Endothelial cell of umbilical vein (primary cell): ENCODE measurements around the gene APEH. TPM values are rescaled to one million over a fixed set of nuclear protein-coding genes. Genes with fewer than 3 reads are reported as not detected.
A peak's percentile ranks its signal among the peaks of the same experiment; 100 is the strongest.
"Not testable (repeated sequence)": the region's sequence is repeated elsewhere in the genome, so short reads cannot be mapped to it uniquely, and the experiment has no call there.

Experiments used
- BruUV-seq: library from RNA; stranded (reverse); fragments of 400-500 nt; replicated peaks from 2 replicates; lab custom pipeline; 2021; lab: Mats Ljungman, UMichigan
- CTCF ChIA-PET: fragments of 300-600, 350-600 bp; sonication (Branson Sonifier 250); formaldehyde crosslinking; loops from one replicate; lab custom pipeline; 2021; ENCODE audit warnings: antibody characterized with exemption, inconsistent platforms; lab: Charles Lee
- POLR2A ChIA-PET: fragments of 300-600, 350-600 bp; sonication (Branson Sonifier 250); formaldehyde crosslinking; loops from one replicate; lab custom pipeline; 2021; ENCODE audit warnings: antibody characterized with exemption, inconsistent platforms; lab: Charles Lee
- DNase-seq: peaks from one replicate; pipeline ENCODE4 v3.0.0-alpha.2; 2011; ENCODE audit warnings: low read depth, low spot score
- FAIRE-seq: peaks from 2 replicates; lab custom pipeline; 2011; peaks lifted over from hg19 to GRCh38; lab: Jason Lieb, UNC
- H2AFZ ChIP-seq: 2 replicates; pipeline ENCODE4 v1.6.0; 2012; ENCODE audit warnings: low read depth, low read length, control low read depth, inconsistent platforms
- H3K27ac ChIP-seq: 2 replicates; pipeline ENCODE4 v1.5.1; 2011; ENCODE audit warnings: low read depth, mild to moderate bottlenecking, control low read depth, low read length, moderate library complexity; ENCODE audit not compliant: insufficient read depth
- H3K27me3 ChIP-seq, 2 experiments: 2 replicates each; pipeline versions ENCODE4 v1.6.0 to v1.6.1; 2011; ENCODE audit warnings: low read length in 2 of 2, mixed read lengths in 1 of 2; ENCODE audit not compliant: control insufficient read depth in 2 of 2, insufficient read depth in 2 of 2
- H3K36me3 ChIP-seq, 2 experiments: 2 replicates in 1 of 2; 3 replicates in 1 of 2; pipeline ENCODE4 v1.5.1; 2011; ENCODE audit warnings: low read length in 2 of 2, mild to moderate bottlenecking in 1 of 2, moderate library complexity in 1 of 2; ENCODE audit not compliant: control insufficient read depth in 2 of 2, insufficient read depth in 2 of 2; ENCODE audit errors: extremely low read depth in 1 of 2
- H3K4me1 ChIP-seq: 3 replicates; pipeline ENCODE4 v1.5.1; 2011; ENCODE audit warnings: mild to moderate bottlenecking, low read length; ENCODE audit not compliant: control insufficient read depth, insufficient read depth; ENCODE audit errors: extremely low read depth
- H3K4me2 ChIP-seq: 2 replicates; pipeline ENCODE4 v1.6.1; 2011; ENCODE audit warnings: low read length, control low read depth, mixed read lengths; ENCODE audit not compliant: insufficient read depth
- H3K4me3 ChIP-seq, 3 experiments: fragments of 200-600 bp in 1 of 3; sonication (generic), shearing (Covaris generic) in 1 of 3; replicated peaks in 1 of 3; 2 replicates each; pipeline ENCODE4 v1.5.1; 2011 to 2016; ENCODE audit warnings: control low read depth in 3 of 3, low read length in 3 of 3, mild to moderate bottlenecking in 2 of 3, inconsistent platforms in 1 of 3, low read depth in 1 of 3, moderate library complexity in 1 of 3; ENCODE audit not compliant: insufficient read depth in 1 of 3
- H3K79me2 ChIP-seq: 2 replicates; pipeline ENCODE4 v1.6.0; 2012; ENCODE audit warnings: low read length, inconsistent platforms; ENCODE audit not compliant: control insufficient read depth, insufficient read depth
- H3K9ac ChIP-seq: replicated peaks from 2 replicates; pipeline ENCODE3; 2011; ENCODE audit warnings: low read length, control low read depth; ENCODE audit not compliant: insufficient read depth; ENCODE audit errors: extremely low read depth
- H3K9me1 ChIP-seq: replicated peaks from 3 replicates; pipeline ENCODE4 v1.6.0; 2011; ENCODE audit warnings: mild to moderate bottlenecking, low read length; ENCODE audit not compliant: control insufficient read depth, insufficient read depth; ENCODE audit errors: extremely low read depth
- H3K9me3 ChIP-seq: replicated peaks from 2 replicates; pipeline ENCODE4 v1.5.1; 2012; ENCODE audit warnings: low read length, inconsistent platforms; ENCODE audit not compliant: control insufficient read depth, insufficient read depth
- H4K20me1 ChIP-seq: replicated peaks from 2 replicates; pipeline ENCODE3; 2011; ENCODE audit warnings: mild to moderate bottlenecking, low read length; ENCODE audit not compliant: control insufficient read depth, insufficient read depth; ENCODE audit errors: extremely low read depth
- EZH2 ChIP-seq: IDR thresholded peaks from 2 replicates; pipeline ENCODE4 v1.6.1; 2012; ENCODE audit warnings: borderline replicate concordance, low read depth, mild to moderate bottlenecking, moderate library complexity, low read length, inconsistent platforms; ENCODE audit not compliant: severe bottlenecking
- FOS ChIP-seq: IDR thresholded peaks from 2 replicates; pipeline ENCODE4 v1.6.1; 2011; ENCODE audit warnings: mild to moderate bottlenecking, low read length, moderate library complexity, borderline replicate concordance; ENCODE audit not compliant: insufficient read depth
- GATA2 ChIP-seq: IDR thresholded peaks from 2 replicates; pipeline ENCODE4 v1.7.0; 2011; ENCODE audit warnings: low read depth, mild to moderate bottlenecking, moderate library complexity, mixed read lengths, low read length; ENCODE audit not compliant: insufficient read length, insufficient read depth
- JUN ChIP-seq: IDR thresholded peaks from 2 replicates; pipeline ENCODE4 v1.6.1; 2011; ENCODE audit warnings: borderline replicate concordance, low read depth; ENCODE audit not compliant: insufficient read length, insufficient read depth
- MYC ChIP-seq: IDR thresholded peaks from one replicate; pipeline ENCODE4 v1.6.1; 2011; ENCODE audit warnings: mild to moderate bottlenecking, low read depth, low read length
- POLR2A ChIP-seq: IDR thresholded peaks from 2 replicates; pipeline ENCODE4 v1.6.1; 2012; ENCODE audit warnings: low read depth, mild to moderate bottlenecking, control low read depth, low read length
- POLR2AphosphoS5 ChIP-seq: IDR thresholded peaks from 2 replicates; pipeline ENCODE4 v1.6.1; 2012; ENCODE audit warnings: low read depth, mild to moderate bottlenecking, control low read depth, low read length, moderate library complexity; ENCODE audit not compliant: insufficient read depth
- dilution Hi-C: fragments of 300-500 bp; cut with MboI; formaldehyde crosslinking; loops from one replicate; pipeline ENCODE4 v1.15.0; 2019; ENCODE audit warnings: low sequenced_read_pairs; ENCODE audit not compliant: extremely low pct_ligation_motif_present
- intact Hi-C: fragments of 100-400 bp; cut with micrococcal nuclease; formaldehyde crosslinking; loops from one replicate; pipeline ENCODE4 v1.10.0; 2022
- polyA plus RNA-seq, 4 experiments: library from polyadenylated mRNA; depleted of rRNA in 3 of 4; stranded (reverse) in 3 of 4; unstranded in 1 of 4; fragments of >200 nt; gene quantifications; 2 replicates each; pipeline versions ENCODE4 v1.2.1 to v1.2.3, GENCODE V29; 2011 to 2012; ENCODE audit warnings: missing spikeins in 1 of 4
- total RNA-seq: library from RNA; stranded (reverse); gene quantifications from 2 replicates; pipeline ENCODE4 v1.2.3, GENCODE V29; 2021
- TF ChIP-seq, protein P1 (sequence below), 2 donors: IDR thresholded peaks; 1 replicate in 1 of 2; 2 replicates in 1 of 2; pipeline ENCODE4 v1.5.1; 2011; ENCODE audit warnings: low read length in 2 of 2, mild to moderate bottlenecking in 2 of 2, moderate library complexity in 2 of 2, control low read depth in 1 of 2, inconsistent platforms in 1 of 2, low read depth in 1 of 2; ENCODE audit not compliant: insufficient read depth in 1 of 2; ENCODE audit errors: extremely low read depth in 1 of 2
- TF ChIP-seq, protein P2 (sequence below): IDR thresholded peaks from 2 replicates; pipeline ENCODE4 v1.6.1; 2011; ENCODE audit not compliant: insufficient read depth, insufficient read length

The APEH gene
- total and polyA plus RNA-seq, 2 donors (not counting 3 experiments of a cell fraction or from before 2014, with no cell fraction given), result 68.2 to 74.3 TPM

DNA sequence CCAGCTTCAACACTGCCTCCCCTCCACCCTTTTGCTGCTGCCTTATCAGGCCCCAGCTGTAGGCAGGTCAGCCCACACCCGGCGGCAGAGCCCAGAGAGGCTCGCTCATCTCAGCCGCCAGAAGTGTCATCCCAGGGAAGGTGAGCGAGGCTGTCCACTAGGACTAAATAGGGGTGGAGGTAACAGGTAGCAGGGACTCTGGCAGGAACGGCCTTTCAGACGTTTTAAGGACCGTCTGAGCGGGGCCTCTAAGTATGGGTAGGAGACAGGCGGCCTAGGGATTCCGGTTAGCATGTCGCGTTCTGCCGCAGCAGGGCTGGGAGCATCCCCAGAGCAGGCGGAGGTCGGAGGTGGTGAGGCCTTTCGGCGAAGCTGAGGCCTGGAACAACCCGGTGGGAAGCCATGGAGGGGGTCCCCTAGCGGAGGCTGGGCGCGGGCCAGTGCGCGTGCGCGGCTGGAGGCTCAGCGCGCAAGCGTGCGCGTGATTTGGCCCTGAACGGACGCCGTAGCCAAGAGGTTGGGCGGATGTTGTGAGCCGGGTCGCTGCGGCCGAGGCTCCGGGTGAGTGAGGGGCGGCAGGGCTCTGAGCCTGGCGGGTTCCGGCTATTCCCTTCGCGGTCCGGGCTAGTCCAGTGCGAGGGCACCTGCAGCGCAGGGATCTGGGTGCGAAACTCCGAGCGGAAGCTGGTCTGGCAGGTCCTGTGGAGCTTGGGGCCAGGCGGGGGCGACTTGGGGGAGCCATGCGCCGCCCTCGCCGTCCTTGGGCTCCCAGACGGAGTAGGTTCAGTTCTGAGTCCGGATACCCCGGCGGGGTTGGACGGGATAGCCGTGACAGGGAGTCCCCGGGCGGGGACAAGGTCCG lies 15.1 kb downstream of the APEH start, which contains the start of the genes MST1 and RNF123:
Gene MST1 (minus strand): TSS at position 429 of the 862 bp plus-strand sequence. CDS start 783 bp downstream, outside the sequence.
Gene RNF123 (plus strand): TSS at position 512 of the 862 bp plus-strand sequence. CDS start 1,609 bp downstream, outside the sequence.
- H3K4me3 ChIP-seq, result peak within 1 kb of the TSS; percentile 65 to 99 (median 81)
- H3K27me3 ChIP-seq, result peaks cover 0 to 2% of the 10 kb centered on the region in 2 experiments
- intact Hi-C loops, result loop anchor here (1.0 kb wide), 1 partner anchor 15 kb away; the partner anchor contains the start of gene APEH
- peak; percentile 92 for DNase-seq
- H3K36me3 ChIP-seq, result no peaks in the 10 kb centered on the region
- dilution Hi-C loops, result no loop called here
- H3K79me2 ChIP-seq, result peaks cover 8% of the 10 kb centered on the region
- peak; percentile 64 for TF ChIP-seq POLR2A
- TF ChIP-seq, protein P1, sequence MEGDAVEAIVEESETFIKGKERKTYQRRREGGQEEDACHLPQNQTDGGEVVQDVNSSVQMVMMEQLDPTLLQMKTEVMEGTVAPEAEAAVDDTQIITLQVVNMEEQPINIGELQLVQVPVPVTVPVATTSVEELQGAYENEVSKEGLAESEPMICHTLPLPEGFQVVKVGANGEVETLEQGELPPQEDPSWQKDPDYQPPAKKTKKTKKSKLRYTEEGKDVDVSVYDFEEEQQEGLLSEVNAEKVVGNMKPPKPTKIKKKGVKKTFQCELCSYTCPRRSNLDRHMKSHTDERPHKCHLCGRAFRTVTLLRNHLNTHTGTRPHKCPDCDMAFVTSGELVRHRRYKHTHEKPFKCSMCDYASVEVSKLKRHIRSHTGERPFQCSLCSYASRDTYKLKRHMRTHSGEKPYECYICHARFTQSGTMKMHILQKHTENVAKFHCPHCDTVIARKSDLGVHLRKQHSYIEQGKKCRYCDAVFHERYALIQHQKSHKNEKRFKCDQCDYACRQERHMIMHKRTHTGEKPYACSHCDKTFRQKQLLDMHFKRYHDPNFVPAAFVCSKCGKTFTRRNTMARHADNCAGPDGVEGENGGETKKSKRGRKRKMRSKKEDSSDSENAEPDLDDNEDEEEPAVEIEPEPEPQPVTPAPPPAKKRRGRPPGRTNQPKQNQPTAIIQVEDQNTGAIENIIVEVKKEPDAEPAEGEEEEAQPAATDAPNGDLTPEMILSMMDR (IDR thresholded peaks at IDR 0.05; ENCODE audit: extremely low read depth in 1 of 2, insufficient read depth in 1 of 2, low read depth in 1 of 2, low read length in 2 of 2), result peak; percentile 9 to 41
- TF ChIP-seq, protein P2, sequence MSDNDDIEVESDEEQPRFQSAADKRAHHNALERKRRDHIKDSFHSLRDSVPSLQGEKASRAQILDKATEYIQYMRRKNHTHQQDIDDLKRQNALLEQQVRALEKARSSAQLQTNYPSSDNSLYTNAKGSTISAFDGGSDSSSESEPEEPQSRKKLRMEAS, result no peak
- TF ChIP-seq GATA2, result no peak
- peak; percentile 87 for TF ChIP-seq POLR2AphosphoS5
- no peak for TF ChIP-seq MYC
- TF ChIP-seq JUN, result no peak
- no peak for TF ChIP-seq FOS
- TF ChIP-seq EZH2, result no peak
- ChIA-PET CTCF (interaction anchor here (1.0 kb wide), 1 partner anchor 150 kb away, joined by 4 read pairs; no protein-coding TSS in a partner anchor), POLR2A (no interaction called here)
- no peaks in the 10 kb centered on the region for H4K20me1 ChIP-seq
- no peaks in the 10 kb centered on the region for H3K9me1 ChIP-seq
- H3K9ac ChIP-seq, result peak within 1 kb of the TSS; percentile 85
- H3K9me3 ChIP-seq, result no peaks in the 10 kb centered on the region
- peak within 1 kb of the TSS; percentile 92 for H2AFZ ChIP-seq
- H3K27ac ChIP-seq, result peak within 1 kb of the TSS; percentile 20
- H3K4me2 ChIP-seq, result peak within 1 kb of the TSS; percentile 94
- BruUV-seq, result TSS peak; percentile 91
- peak; percentile 89 for FAIRE-seq
- peaks cover 9% of the 10 kb centered on the region for H3K4me1 ChIP-seq

DNA sequence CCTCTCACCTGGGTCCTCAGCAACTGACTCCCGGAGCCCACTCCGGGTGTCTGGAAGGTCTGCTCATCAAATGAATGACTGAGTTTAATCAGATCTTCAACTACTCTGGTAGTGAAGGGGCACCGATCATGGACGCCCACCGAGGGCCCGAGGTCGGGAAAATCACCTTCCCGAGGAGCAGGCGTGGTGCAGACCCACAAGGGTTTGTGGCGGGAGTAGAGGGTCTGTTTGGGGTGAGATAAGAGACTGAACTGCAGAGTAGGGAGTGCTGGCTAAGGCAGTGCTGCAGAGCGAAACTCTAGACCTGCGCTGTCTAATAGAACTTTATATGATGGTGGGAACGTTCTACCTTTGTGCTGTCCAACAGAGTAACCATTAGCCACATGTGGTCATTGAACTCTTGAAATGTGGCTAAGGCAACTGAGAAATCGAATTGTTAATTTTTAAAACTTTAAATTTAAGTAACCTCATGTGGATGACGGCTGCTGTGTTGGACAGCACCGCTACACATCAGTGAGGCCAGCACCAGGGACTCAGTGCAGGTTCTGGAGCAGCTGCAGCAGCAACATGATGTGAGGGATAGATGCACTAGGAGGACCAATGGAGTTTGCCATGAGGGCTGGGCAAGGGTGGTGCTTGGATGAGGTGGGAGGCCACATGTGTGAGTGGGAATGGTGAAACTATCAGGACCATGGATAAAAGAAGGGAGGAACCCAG lies 15.9 kb downstream of the APEH start:
- Histone ChIP-seq H2AFZ (peak overlapping the region; percentile 92), H3K27ac (peak overlapping the region; percentile 20), H3K9ac (peak overlapping the region; percentile 85), H3K4me2 (peak overlapping the region; percentile 94), H3K4me3 (peak overlapping the region; percentile 65 to 99 (median 81))
- H3K27me3 ChIP-seq, H3K9me3 ChIP-seq, H3K4me1 ChIP-seq, POLR2A ChIA-PET, H4K20me1 ChIP-seq, H3K36me3 ChIP-seq, dilution Hi-C loops, BruUV-seq, DNase-seq, H3K9me1 ChIP-seq, H3K79me2 ChIP-seq: not testable (repeated sequence)
- intact Hi-C loops, result loop anchor here (1.0 kb wide), 1 partner anchor 16 kb away; the partner anchor contains the start of gene APEH
- CTCF ChIA-PET, result interaction anchor here (1.0 kb wide), 1 partner anchor 150 kb away, joined by 4 read pairs; no protein-coding TSS in a partner anchor
- FAIRE-seq, result peak; percentile 47
